HG03280 (cell line): ENCODE data around the gene ZNF571.

Source experiments
- ATAC-seq: cut with Tn5 transposase; IDR thresholded peaks from one replicate; pipeline ENCODE4 v1.9.1; 2021; ENCODE audit warnings: mild to moderate bottlenecking, moderate library complexity; ENCODE audit not compliant: unreplicated experiment

The ZNF571 gene

GRCh38 chr19:37594304-37594981 lies at the start of gene ZNF571, which contains the start of gene ZNF540:
Gene ZNF571, minus strand, starts transcription at chr19:37594792. Its CDS starts 8,116 bp downstream, at chr19:37586676.
Gene ZNF540, plus strand, starts transcription at chr19:37594876. Its CDS starts 3,572 bp downstream, at chr19:37598448.
- ATAC-seq = peak; percentile 97

GRCh38 chr19:37635076-37636056 lies 40.8 kb upstream of the ZNF571 start:
- no peak for ATAC-seq

GRCh38 chr19:37594982-37595382 lies 390 bp upstream of the ZNF571 start:
- ATAC-seq = peak; percentile 36

- ATAC-seq = no peak
Observed at GRCh38 chr19:37593996-37594303, 642 bp downstream of the ZNF571 start.

- no peak for ATAC-seq
Observed at GRCh38 chr19:37583340-37583739, 11.3 kb downstream of the ZNF571 start.

- ATAC-seq = no peak
Observed at GRCh38 chr19:37572203-37572602, 22.4 kb downstream of the ZNF571 start.

GRCh38 chr19:37565370-37565669 lies 29.3 kb downstream of the ZNF571 start:
- ATAC-seq = no peak

GRCh38 chr19:37564624-37565369 lies 29.8 kb downstream of the ZNF571 start:
- no peak for ATAC-seq

- no peak for ATAC-seq
Observed at GRCh38 chr19:37563518-37563917, 31.1 kb downstream of the ZNF571 start.

GRCh38 chr19:37551129-37551993 lies 43.2 kb downstream of the ZNF571 start:
- ATAC-seq = no peak

- ATAC-seq = no peak
Observed at GRCh38 chr19:37537391-37537947, 57.1 kb downstream of the ZNF571 start.

GRCh38 chr19:37519890-37520289 lies 74.7 kb downstream of the ZNF571 start:
- ATAC-seq = no peak
